Measurements from ENCODE around the gene GATA1.

- TF ChIP-seq CTCF (IDR thresholded peaks at IDR 0.05; ENCODE audit: low read depth, low read length, poor library complexity, severe bottlenecking) (no peak), EZH2phosphoT487 (IDR thresholded peaks at IDR 0.05; ENCODE audit: borderline replicate concordance, low read length) (no peak)
These were observed 1.2 kb upstream of the GATA1 start for GRCh38 chrX:48785186-48785539.

Measured in DOHH2 (cell line).